ENCODE data around the gene RAB3C.

RAB3C gene

GRCh38 chr5:58629271-58630159, 46.6 kb downstream of the RAB3C start:
- H3K4me1 ChIP-seq (ENCODE audit: insufficient read depth, low read length) = peaks cover 7% of the 10 kb centered on the region; the same call in 1 of the 2 replicates
- no peak overlapping the region for H3K9ac ChIP-seq (ENCODE audit: low read depth, low read length)
- no peaks in the 10 kb centered on the region for H3K36me3 ChIP-seq (ENCODE audit: insufficient read depth, low read length)
- H3K9me3 ChIP-seq (ENCODE audit: control insufficient read depth, insufficient read depth, low read length) = no peaks in the 10 kb centered on the region

- Histone ChIP-seq H3K36me3 (ENCODE audit: insufficient read depth, low read length) (no peaks in the 10 kb centered on the region), H3K4me1 (ENCODE audit: insufficient read depth, low read length) (peaks cover 7% of the 10 kb centered on the region; the same call in 1 of the 2 replicates)
These were observed 49.0 kb downstream of the RAB3C start for GRCh38 chr5:58631895-58632294.

DNA sequence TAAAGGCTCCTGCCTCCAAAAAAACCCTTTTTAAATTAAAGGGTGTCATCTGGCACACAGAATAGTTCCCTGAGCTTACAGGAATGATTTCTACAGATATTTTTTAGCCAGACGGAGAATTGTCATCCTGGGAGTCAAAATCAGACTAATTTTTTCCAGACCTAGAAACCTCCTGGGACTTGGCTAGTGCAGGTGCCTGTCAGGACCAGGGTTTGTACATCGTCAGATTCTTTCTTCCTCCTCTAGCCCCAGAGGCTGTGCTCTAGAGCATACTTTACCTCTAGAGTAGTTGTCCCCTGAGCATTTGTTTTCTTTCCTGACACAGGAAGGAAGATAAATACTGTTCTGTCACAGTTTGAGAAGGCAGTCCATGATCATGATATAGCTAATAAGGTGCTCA, 52.5 kb downstream of the RAB3C start:
- no peaks in the 10 kb centered on the region for H3K9me3 ChIP-seq (ENCODE audit: control insufficient read depth, insufficient read depth, low read length)
- no peak overlapping the region for H3K9ac ChIP-seq (ENCODE audit: low read depth, low read length)
- no peaks in the 10 kb centered on the region for H3K4me1 ChIP-seq (ENCODE audit: insufficient read depth, low read length)
- no peaks in the 10 kb centered on the region for H3K36me3 ChIP-seq (ENCODE audit: insufficient read depth, low read length)

More at GRCh38 chr5:58631895-58632294, 49.0 kb downstream of the RAB3C start:
- Histone ChIP-seq H3K9me3 (ENCODE audit: control insufficient read depth, insufficient read depth, low read length) (no peaks in the 10 kb centered on the region), H3K9ac (ENCODE audit: low read depth, low read length) (no peak overlapping the region)

DNA sequence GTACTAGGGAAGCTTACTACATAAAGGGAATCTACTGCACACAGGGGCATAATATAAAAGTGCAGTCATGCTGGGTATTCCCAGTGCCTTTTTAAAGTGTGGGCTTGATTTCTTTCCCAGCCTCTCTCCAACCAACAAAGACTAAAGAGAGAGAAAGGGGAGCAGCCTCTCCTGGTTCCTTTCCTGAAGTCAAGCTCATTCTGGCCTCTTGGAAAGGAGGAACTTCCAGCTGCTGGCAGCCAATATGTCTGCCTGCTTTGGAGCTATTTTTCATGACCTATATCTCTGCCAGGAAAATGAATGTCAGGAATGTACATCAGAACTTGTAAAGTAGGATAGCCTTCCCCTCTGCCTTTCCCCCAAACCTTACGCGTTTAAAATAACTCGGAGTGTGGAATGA, 57.1 kb downstream of the RAB3C start:
- Histone ChIP-seq H3K9me3 (ENCODE audit: control insufficient read depth, insufficient read depth, low read length) (no peaks in the 10 kb centered on the region), H3K9ac (ENCODE audit: low read depth, low read length) (no peak overlapping the region), H3K36me3 (ENCODE audit: insufficient read depth, low read length) (no peaks in the 10 kb centered on the region), H3K4me1 (ENCODE audit: insufficient read depth, low read length) (no peaks in the 10 kb centered on the region)

DNA sequence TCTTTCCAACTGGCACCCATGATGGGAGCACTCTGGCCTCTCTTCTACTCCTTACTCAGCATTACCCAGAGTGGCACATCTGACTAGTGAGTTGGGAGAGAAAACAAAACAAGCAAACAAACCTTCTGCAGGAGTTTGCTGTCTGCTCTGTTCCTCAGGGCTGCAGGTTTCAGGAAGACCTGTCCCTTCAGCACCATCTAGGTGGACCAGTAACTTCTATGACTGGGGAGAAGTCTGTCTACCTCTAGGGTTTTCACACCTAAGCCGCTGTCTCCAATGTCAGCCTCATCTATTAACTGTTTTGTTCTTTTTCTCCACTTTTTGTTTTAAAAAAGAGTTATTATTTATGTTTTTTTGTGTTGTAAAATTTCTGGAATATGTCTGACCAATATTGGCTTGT, 58.7 kb downstream of the RAB3C start:
- Histone ChIP-seq H3K9ac (ENCODE audit: low read depth, low read length) (no peak overlapping the region), H3K9me3 (ENCODE audit: control insufficient read depth, insufficient read depth, low read length) (no peaks in the 10 kb centered on the region), H3K4me1 (ENCODE audit: insufficient read depth, low read length) (no peaks in the 10 kb centered on the region), H3K36me3 (ENCODE audit: insufficient read depth, low read length) (no peaks in the 10 kb centered on the region)

- Histone ChIP-seq H3K4me1 (ENCODE audit: insufficient read depth, low read length) (no peaks in the 10 kb centered on the region), H3K36me3 (ENCODE audit: insufficient read depth, low read length) (no peaks in the 10 kb centered on the region), H3K9me3 (ENCODE audit: control insufficient read depth, insufficient read depth, low read length) (no peaks in the 10 kb centered on the region), H3K9ac (ENCODE audit: low read depth, low read length) (no peak overlapping the region)
These were observed 66.0 kb downstream of the RAB3C start for GRCh38 chr5:58648846-58649245.

GRCh38 chr5:58649716-58650115, 66.8 kb downstream of the RAB3C start:
- H3K36me3 ChIP-seq (ENCODE audit: insufficient read depth, low read length) = no peaks in the 10 kb centered on the region
- no peaks in the 10 kb centered on the region for H3K4me1 ChIP-seq (ENCODE audit: insufficient read depth, low read length)
- H3K9me3 ChIP-seq (ENCODE audit: control insufficient read depth, insufficient read depth, low read length) = no peaks in the 10 kb centered on the region
- H3K9ac ChIP-seq (ENCODE audit: low read depth, low read length) = no peak overlapping the region

DNA sequence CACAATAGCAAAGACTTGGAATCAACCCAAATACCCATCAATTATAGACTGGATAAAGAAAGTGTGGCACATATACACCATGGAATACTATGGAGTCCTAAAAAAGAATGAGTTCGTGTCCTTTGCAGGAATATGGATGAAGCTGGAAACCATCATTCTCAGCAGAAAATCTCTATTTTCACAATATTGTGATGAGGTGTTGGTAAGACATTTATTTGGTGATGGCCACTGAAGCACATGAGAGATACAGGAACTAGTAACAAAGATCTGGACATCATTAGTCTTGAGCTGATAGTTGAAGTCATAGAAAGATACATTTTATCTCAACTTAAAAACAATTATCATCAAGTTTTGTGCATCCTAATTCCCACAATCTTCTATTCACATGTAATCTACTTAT, 70.6 kb downstream of the RAB3C start:
- Histone ChIP-seq H3K4me1 (ENCODE audit: insufficient read depth, low read length) (no peaks in the 10 kb centered on the region), H3K9ac (ENCODE audit: low read depth, low read length) (no peak overlapping the region), H3K36me3 (ENCODE audit: insufficient read depth, low read length) (no peaks in the 10 kb centered on the region), H3K9me3 (ENCODE audit: control insufficient read depth, insufficient read depth, low read length) (no peaks in the 10 kb centered on the region)

DNA sequence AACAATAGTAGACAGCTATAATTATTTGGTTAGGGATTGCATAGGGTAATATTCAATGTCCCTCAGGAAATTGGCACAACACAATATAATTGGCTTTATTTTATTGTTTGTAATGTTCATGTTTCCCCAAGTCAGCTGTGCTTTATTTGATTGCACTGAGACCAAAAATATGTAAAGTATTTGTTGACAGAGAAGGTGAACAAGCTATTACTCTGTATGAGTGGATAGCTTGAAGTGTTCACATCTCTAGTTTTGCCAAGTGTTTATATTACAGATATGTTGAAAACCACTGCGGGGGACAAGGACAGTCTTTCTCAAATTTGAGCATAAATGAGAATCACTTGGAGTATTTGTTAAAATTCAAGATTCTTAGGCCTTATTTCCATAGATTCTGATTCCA, 83.3 kb downstream of the RAB3C start:
- Histone ChIP-seq H3K9me3 (ENCODE audit: control insufficient read depth, insufficient read depth, low read length) (no peaks in the 10 kb centered on the region), H3K9ac (ENCODE audit: low read depth, low read length) (no peak overlapping the region), H3K36me3 (ENCODE audit: insufficient read depth, low read length) (no peaks in the 10 kb centered on the region), H3K4me1 (ENCODE audit: insufficient read depth, low read length) (peaks cover 5% of the 10 kb centered on the region)

GRCh38 chr5:58666598-58667581, 84.0 kb downstream of the RAB3C start:
- peaks cover 5% of the 10 kb centered on the region for H3K4me1 ChIP-seq (ENCODE audit: insufficient read depth, low read length)
- no peaks in the 10 kb centered on the region for H3K36me3 ChIP-seq (ENCODE audit: insufficient read depth, low read length)
- no peaks in the 10 kb centered on the region for H3K9me3 ChIP-seq (ENCODE audit: control insufficient read depth, insufficient read depth, low read length)
- H3K9ac ChIP-seq (ENCODE audit: low read depth, low read length) = no peak overlapping the region

GRCh38 chr5:58670582-58670981, 87.7 kb downstream of the RAB3C start:
- H3K36me3 ChIP-seq (ENCODE audit: insufficient read depth, low read length) = no peaks in the 10 kb centered on the region
- H3K4me1 ChIP-seq (ENCODE audit: insufficient read depth, low read length) = peaks cover 5% of the 10 kb centered on the region
- H3K9me3 ChIP-seq (ENCODE audit: control insufficient read depth, insufficient read depth, low read length) = no peaks in the 10 kb centered on the region
- H3K9ac ChIP-seq (ENCODE audit: low read depth, low read length) = no peak overlapping the region

DNA sequence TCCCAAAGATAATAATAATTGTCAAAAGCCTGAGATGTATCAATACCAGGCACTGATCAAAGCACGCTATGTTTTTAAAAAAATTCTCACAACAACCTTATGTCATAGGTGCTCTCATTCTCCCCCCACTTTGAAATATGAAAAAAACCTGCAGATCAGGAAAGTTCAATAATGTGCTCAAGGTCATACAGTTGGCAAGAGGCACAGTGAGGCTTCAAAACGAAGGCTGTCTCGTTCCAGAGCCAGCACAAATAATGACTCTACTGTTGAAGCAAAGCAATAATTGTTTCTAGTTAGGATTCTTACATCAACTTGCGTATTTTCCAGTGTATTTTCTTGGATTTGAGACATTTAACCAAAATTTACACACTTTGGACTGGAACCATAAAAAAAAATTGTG, 88.3 kb downstream of the RAB3C start:
- Histone ChIP-seq H3K4me1 (ENCODE audit: insufficient read depth, low read length) (peaks cover 5% of the 10 kb centered on the region), H3K9me3 (ENCODE audit: control insufficient read depth, insufficient read depth, low read length) (no peaks in the 10 kb centered on the region), H3K9ac (ENCODE audit: low read depth, low read length) (no peak overlapping the region), H3K36me3 (ENCODE audit: insufficient read depth, low read length) (no peaks in the 10 kb centered on the region)

DNA sequence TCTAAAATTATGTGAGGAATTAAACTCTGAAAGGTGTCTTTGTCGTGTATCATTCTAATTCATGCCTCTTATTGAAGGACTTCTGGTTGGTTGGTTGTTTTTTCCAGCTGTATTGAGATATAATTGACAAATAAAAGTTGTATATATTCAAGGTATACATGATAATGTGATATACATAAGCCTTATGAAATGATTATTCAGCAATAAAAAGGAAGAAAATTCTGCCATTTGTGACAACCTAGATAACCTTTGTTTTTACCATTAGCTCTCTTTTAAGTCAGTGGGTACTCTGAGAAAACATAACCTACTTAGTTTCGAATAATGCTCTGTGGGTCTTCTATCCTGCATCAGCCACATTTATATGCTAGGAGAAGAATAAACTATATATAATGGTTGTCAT, 89.6 kb downstream of the RAB3C start:
- Histone ChIP-seq H3K36me3 (ENCODE audit: insufficient read depth, low read length) (no peaks in the 10 kb centered on the region), H3K4me1 (ENCODE audit: insufficient read depth, low read length) (0 out of 2 replicates have a peak, but pooled peaks cover 4% of the 10 kb centered on the region), H3K9ac (ENCODE audit: low read depth, low read length) (no peak overlapping the region), H3K9me3 (ENCODE audit: control insufficient read depth, insufficient read depth, low read length) (no peaks in the 10 kb centered on the region)

GRCh38 chr5:58674070-58674469, 91.2 kb downstream of the RAB3C start:
- Histone ChIP-seq H3K9me3 (ENCODE audit: control insufficient read depth, insufficient read depth, low read length) (no peaks in the 10 kb centered on the region), H3K9ac (ENCODE audit: low read depth, low read length) (no peak overlapping the region), H3K4me1 (ENCODE audit: insufficient read depth, low read length) (0 out of 2 replicates have a peak, but pooled peaks cover 4% of the 10 kb centered on the region), H3K36me3 (ENCODE audit: insufficient read depth, low read length) (no peaks in the 10 kb centered on the region)

All from ES-I3 (cell line).